Ishikawa (cell line): Measurements from ENCODE around the gene SETBP1.

Experiments
- CEBPB ChIP-seq: IDR thresholded peaks from 2 replicates; pipeline ENCODE4 v1.6.1; 2012
- CREB1 ChIP-seq: IDR thresholded peaks from 2 replicates; pipeline ENCODE4 v1.6.1; 2012; ENCODE audit warnings: low read depth
- EP300 ChIP-seq: IDR thresholded peaks from 2 replicates; pipeline ENCODE4 v1.6.1; 2012; ENCODE audit warnings: borderline replicate concordance
- MAX ChIP-seq: IDR thresholded peaks from 2 replicates; pipeline ENCODE4 v1.6.1; 2012
- RAD21 ChIP-seq: IDR thresholded peaks from 2 replicates; pipeline ENCODE4 v1.6.1; 2012; ENCODE audit warnings: low read depth
- REST ChIP-seq: IDR thresholded peaks from 2 replicates; pipeline ENCODE4 v1.6.1; 2012; ENCODE audit warnings: low read depth, mild to moderate bottlenecking
- TAF1 ChIP-seq: IDR thresholded peaks from 2 replicates; pipeline ENCODE4 v1.6.1; 2012; ENCODE audit warnings: low read depth, mild to moderate bottlenecking
- TCF12 ChIP-seq: IDR thresholded peaks from 2 replicates; pipeline ENCODE4 v1.6.1; 2012; ENCODE audit warnings: low read depth
- YY1 ChIP-seq: IDR thresholded peaks from 2 replicates; pipeline ENCODE4 v1.6.1; 2012; ENCODE audit warnings: low read depth
- ZBTB7A ChIP-seq: IDR thresholded peaks from 2 replicates; pipeline ENCODE4 v1.6.1; 2012; ENCODE audit warnings: low read depth

GRCh38 chr18:44686156-44686555 is 5.5 kb downstream of the SETBP1 start:
- TF ChIP-seq ZBTB7A (no peak), TAF1 (no peak), EP300 (no peak), TCF12 (no peak), MAX (no peak), CREB1 (no peak), CEBPB (no peak), REST (no peak), YY1 (no peak), RAD21 (no peak)
